KG1 (cell line): ENCODE results near the gene SARDH.

Source experiments
- DNase-seq: peaks from one replicate; lab custom pipeline; 2025; lab: John Stamatoyannopoulos, UW

SARDH gene

GRCh38 chr9:133669182-133669801, 68.9 kb downstream of the SARDH start:
- no peak for DNase-seq

- DNase-seq: no peak
These were observed 70.2 kb downstream of the SARDH start for GRCh38 chr9:133667759-133668450.

DNA sequence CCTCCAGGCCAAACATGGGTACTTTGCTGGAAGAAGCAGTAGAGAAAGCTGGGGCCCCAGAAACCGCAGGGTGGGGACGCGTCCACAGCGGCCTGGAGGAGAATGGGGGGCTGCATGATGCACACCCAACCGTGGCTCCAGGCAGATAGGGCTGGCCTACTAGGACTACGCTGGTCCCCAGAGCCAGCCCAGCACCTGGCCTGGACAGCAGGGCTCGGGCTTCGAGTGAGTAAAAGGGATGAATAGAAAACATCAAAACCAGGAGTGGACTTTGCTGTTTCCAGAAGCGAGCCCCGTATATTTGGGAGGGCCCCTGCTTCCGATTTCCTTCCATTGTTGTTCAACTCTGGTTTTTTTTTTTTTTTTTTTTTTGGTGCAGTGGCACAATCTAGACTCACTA, 71.3 kb downstream of the SARDH start:
- DNase-seq: no peak

DNA sequence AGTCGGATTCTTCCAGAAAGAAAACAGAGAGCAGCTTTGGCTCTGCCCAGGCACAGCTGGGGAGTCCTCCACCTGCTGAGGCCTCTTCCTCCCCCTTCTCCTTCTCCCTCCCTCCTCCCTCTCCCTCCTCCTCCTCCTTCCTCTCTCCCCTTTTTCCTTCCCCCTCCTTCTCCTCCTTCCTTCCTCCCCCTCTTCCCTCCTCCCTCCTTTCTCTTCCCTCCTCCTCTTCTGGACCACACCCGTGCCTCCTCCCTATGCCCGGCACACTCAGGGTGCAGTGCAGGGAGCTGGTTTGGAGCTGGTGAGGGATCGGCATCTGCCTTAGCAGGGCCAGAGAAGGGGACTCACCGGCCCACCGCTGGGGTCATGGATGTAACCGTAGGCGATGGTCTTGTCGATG, 71.8 kb downstream of the SARDH start:
- DNase-seq: no peak

- no peak for DNase-seq
These were observed 72.6 kb downstream of the SARDH start for GRCh38 chr9:133665535-133665934.

DNA sequence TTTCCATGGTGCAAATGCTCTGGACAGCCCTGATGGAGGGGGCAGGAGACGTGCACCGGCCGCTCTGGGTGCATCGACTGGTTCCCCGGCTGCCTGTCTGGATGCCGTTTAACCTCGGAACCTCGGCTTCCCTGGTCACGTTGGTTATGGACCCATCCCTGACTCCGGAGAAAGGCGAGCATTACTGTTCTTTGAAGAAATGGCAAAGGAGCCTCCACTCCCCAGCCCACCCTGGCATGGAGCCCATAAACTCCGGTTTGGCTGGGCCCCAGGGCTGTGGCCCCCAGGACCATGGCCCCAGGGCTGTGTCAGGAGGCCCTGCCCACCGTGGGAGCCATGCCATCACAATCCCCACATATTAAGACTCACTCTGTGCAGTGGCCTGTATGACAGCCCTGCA, 73.1 kb downstream of the SARDH start:
- DNase-seq: no peak

DNA sequence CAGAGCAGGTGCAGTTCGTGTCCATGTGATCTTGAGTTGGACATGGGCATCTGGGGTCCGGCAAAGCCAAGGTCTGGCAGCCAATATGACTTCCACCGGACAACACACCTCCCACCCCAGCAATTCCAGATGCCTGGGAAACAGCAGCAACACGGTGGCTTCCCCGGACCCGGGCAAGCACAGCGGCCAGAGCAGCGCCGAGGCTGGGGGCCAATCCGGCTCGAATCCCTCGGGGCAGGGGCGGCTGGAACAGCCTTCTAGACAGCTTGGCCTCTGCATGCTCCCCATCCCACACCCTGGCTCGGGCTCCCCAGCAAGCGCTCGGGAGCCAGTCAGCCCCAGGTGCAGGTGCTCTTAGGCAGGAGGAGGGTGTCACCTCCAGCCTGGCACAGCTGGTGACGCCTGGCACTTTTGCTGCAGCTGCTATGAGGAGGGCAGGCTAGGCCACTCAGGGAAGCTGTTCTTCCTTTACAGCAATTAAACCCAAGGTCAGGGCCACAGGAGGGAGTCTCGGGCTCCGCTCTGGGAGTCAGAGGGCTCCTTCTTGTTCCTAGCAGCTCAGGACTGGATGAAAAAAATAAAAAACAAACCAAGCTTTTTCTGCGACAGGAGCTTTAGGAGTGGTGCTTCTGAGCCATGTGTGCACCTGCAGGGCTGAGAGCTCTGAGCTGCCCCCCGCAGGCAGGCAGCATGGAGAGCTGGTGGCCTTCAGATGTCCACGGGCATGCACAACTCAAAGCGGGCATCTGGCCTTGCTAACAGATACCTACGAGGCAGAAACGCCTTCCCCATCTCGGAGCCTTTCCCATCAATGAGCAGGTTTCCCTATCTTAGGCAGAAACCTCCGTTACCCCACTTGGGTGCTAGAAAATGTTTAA, 73.7 kb downstream of the SARDH start:
- DNase-seq: no peak

- DNase-seq: no peak
These were observed 76.2 kb downstream of the SARDH start for GRCh38 chr9:133661846-133662540.

GRCh38 chr9:133659516-133659915, 78.6 kb downstream of the SARDH start:
- no peak for DNase-seq

GRCh38 chr9:133658442-133659431, 79.4 kb downstream of the SARDH start:
- no peak for DNase-seq

GRCh38 chr9:133657120-133657661, 81.0 kb downstream of the SARDH start:
- DNase-seq: no peak

DNA sequence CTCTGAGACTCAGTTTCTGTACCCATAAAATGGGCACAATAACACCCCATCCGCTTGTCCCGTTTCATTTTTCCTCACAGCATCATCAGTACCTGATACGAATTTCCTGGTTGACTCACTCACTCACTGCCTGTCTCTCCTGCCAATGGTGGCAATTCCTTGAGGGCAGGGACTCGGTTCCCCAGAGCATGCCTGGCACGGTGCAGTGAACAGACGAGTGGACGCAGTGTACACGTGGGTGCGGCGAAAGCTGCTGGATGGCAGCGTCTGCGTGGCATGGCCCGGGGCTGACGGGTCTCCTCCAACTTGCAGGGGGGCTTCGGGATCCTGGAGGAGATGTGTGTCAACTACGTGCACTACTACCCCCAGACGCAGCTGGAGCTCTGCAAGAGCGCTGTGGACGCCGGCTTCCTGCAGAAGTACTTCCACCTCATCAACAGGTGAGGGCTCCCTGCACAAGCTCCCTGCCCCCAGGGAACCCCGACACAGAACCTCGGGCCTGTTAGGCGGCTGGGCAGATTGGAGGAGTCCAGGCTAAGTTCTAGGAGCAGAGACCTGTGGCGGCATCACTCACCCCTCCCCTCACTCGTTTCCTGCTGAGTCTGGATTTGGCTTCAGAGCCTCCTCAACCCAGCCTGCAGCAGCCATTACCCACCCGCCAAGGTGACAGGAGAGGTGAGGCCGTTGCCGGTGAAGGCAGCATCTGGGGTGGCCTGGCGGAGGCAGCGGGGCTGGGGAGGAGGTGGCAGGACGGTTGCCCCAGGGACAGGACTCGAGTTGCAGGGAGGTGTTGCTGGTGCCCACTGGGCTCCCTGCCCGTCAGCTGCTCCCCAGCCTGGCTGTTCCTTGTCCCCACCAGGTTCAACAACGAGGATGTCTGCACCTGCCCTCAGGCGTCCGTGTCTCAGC, 81.7 kb downstream of the SARDH start:
- DNase-seq: no peak

DNA sequence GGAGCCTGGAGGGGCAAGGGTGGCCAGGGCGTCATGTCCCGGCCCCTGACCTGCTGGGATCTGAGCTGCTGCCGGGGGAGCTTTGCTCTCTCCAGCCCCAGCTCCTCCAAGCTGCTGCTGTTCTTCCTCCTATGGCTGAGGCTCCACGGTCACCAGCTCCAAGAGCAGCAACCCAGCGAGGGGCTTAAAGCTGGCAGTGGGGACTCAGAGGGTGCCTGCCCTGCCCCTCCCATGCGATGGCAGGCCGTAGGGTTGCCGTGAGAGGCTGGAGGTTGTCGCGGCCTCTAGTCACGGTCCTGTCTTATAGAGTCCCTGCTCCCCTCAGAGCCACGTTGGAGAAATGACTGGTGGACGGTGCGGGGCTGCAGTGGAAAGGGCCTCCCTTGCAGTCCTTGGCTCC, 82.5 kb downstream of the SARDH start:
- DNase-seq: no peak

DNA sequence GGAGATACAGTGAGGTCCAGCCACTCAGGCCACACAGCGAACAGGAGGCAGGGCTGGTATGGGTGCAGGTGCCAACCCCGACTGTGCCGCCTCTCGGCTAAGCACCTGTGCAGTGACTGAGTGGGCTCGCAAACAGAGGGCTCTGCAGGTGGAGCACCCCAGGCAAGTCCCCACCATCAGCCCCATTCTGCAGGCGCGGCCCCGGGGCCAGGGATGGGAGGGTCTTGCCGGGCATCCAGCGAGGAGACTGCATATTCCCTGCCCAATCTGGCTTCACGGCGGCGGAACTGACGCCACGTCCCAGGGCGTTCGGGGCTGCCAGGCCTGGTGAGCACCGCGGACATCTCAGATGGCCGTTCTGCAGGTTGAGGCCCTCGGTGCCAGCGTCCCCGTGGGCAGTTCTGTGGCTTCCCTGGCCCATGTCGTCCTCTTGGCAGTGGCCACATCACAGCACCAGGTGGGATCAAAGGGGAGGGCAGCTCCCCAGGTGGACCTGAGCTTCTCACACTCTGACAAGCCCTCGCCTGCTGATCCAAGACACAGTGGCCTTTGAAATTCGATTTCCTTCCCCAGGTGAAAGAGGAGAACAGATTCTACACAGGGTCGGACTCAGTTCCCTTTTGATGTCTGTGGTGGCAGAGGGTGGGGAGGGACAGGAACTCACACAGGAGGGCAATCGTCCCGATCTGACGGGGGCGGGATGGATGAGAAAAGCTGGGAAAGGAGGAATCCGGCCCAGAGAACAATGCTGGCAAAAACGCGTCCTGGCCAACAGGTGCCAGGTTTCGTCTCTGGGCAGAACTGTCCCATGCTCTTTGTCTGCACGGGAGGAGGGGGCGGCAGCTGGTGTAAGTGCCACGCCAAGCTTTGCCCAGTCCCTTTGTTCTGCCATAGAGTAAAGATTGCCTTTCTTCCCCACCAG, 83.2 kb downstream of the SARDH start:
- DNase-seq: no peak

DNA sequence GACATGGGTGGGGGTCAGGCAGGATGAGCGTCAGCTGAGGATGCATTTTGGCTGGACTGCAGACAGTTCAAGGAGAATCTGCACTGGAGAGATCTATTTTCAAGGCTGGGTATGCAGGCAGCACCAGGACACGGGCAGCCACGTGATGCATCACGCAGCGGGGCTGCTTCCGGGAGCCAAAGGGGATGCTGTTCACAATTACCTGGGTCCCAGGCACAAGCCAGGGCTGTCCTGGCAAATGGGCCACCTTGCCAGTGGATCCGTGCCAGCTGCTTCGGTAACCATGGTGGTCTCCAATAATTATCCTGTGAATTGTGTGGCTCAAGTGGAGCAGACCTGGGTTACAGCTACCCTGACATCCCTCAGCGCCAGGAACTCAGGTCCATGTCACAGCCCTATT, 84.5 kb downstream of the SARDH start:
- DNase-seq: no peak

GRCh38 chr9:133650026-133650425, 88.1 kb downstream of the SARDH start:
- no peak for DNase-seq

DNA sequence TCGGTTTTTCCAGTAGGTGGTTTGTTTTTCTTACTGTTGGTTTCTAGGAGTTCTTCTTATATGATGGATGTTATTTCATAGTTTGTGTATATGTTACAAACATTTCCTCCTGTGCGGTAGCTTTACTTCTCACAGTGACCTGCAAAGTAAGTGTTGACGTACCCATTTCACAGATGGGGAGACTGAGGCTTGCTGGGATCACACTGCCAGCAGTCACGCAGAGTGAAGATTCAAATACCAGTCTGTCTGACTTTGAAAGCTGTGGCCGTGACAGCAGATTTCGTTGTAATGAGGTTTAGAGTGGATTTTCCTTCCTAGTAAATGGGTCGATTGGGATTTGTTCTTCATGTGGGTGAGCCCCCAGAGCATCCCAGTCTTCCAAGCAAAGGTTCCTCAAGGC, 89.0 kb downstream of the SARDH start:
- DNase-seq: no peak

DNA sequence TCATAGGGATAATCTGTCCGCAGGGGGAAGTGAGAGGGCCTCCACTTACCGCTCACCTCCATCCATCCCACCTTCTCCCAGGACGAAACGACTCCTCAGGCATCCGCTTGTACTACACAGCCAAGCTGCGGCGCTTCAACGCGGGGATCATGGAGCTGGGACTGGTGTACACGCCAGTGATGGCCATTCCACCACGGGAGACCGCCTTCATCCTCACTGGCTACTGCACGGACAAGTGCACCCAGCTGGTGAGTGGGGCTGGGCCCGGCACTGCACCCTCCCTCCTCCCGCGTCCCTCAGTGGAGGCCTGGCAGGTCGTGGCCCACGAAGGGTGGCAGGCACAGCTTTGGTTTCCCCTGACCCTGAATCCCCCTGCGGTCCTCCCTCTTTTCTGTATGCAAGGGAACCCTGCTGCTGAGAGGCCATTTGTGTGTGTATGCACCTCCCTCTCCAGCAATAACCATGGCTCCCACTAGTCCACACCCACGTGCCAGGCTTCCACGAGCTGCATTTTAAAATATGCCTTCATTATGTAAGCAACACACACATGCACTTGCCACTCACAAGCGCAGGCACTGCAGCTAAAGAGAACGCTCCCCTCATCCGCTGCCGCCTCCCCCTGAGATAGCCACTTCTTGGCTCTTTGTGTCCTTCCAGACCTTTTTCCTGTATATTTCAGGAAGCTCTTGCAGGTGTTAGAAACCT, 90.2 kb downstream of the SARDH start:
- DNase-seq: no peak
